ENCODE measurements around the gene GNG2.

DNA sequence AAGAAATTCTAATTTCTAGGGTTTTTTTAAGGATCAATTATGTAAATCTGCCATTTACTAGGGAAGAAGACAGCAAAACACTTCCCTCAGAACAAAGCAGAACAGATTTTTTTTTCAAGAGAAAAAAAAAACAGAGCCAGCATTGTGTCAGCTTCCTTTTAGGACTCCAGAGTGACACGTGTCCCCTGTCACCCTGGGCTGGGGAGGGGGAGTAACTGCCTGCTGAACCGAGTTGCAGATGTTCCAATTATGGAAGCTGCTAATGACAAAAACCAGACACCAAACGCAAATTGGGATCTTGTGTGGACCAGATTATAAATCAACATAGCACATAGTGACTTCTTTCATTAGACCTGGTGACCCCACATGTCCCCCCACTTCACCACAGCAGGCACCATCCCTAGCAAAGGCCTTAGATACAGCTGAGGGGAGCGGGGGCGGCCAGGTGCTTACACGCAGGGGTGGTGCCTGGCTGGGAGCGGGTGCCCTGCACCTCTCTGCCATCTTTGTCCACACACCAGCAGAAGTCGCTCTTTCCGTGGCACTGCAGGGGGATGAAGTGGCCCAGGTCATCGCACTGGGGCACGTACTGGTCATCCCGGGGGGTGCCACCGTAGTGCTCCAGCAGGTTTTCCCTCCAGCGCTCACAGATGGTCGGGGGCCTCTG lies 154.3 kb downstream of the GNG2 start:
- no peak for TF ChIP-seq EZH2 (IDR thresholded peaks at IDR 0.05; ENCODE audit: borderline replicate concordance, low read depth, low read length, severe bottlenecking)
- TF ChIP-seq, protein P1, sequence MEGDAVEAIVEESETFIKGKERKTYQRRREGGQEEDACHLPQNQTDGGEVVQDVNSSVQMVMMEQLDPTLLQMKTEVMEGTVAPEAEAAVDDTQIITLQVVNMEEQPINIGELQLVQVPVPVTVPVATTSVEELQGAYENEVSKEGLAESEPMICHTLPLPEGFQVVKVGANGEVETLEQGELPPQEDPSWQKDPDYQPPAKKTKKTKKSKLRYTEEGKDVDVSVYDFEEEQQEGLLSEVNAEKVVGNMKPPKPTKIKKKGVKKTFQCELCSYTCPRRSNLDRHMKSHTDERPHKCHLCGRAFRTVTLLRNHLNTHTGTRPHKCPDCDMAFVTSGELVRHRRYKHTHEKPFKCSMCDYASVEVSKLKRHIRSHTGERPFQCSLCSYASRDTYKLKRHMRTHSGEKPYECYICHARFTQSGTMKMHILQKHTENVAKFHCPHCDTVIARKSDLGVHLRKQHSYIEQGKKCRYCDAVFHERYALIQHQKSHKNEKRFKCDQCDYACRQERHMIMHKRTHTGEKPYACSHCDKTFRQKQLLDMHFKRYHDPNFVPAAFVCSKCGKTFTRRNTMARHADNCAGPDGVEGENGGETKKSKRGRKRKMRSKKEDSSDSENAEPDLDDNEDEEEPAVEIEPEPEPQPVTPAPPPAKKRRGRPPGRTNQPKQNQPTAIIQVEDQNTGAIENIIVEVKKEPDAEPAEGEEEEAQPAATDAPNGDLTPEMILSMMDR (IDR thresholded peaks at IDR 0.05; ENCODE audit: borderline replicate concordance, extremely low read depth, low read length, poor library complexity, severe bottlenecking), result no peak
